Loucy (cell line): Measurements from ENCODE around the gene KATNBL1.

Experiments
- EZH2phosphoT487 ChIP-seq: fragments of 200-600 bp; IDR thresholded peaks from 2 replicates; pipeline ENCODE4 v1.6.1; 2018; ENCODE audit warnings: antibody characterized with exemption, mild to moderate bottlenecking, moderate library complexity, borderline replicate concordance
- TF ChIP-seq, protein P1 (sequence below): fragments of 200-600 bp; sonication (generic); conservative IDR thresholded peaks from 2 replicates; pipeline ENCODE4 v1.5.1; 2014; ENCODE audit warnings: mild to moderate bottlenecking, antibody characterized with exemption, low read length

GRCh38 chr15:34241376-34242330 lies 31.8 kb upstream of the KATNBL1 start:
- TF ChIP-seq, protein P1, sequence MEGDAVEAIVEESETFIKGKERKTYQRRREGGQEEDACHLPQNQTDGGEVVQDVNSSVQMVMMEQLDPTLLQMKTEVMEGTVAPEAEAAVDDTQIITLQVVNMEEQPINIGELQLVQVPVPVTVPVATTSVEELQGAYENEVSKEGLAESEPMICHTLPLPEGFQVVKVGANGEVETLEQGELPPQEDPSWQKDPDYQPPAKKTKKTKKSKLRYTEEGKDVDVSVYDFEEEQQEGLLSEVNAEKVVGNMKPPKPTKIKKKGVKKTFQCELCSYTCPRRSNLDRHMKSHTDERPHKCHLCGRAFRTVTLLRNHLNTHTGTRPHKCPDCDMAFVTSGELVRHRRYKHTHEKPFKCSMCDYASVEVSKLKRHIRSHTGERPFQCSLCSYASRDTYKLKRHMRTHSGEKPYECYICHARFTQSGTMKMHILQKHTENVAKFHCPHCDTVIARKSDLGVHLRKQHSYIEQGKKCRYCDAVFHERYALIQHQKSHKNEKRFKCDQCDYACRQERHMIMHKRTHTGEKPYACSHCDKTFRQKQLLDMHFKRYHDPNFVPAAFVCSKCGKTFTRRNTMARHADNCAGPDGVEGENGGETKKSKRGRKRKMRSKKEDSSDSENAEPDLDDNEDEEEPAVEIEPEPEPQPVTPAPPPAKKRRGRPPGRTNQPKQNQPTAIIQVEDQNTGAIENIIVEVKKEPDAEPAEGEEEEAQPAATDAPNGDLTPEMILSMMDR = peak; percentile 86
- no peak for TF ChIP-seq EZH2phosphoT487
